HepG2 (cell line): ENCODE measurements around the gene ZNF234. TPM values are rescaled to one million over a fixed set of nuclear protein-coding genes. Genes with fewer than 3 reads are reported as not detected.

ENCODE experiments used
- DNMT1 ChIP-seq: sonication (generic); formaldehyde crosslinking; IDR thresholded peaks from 2 replicates; pipeline ENCODE4 v1.5.1; 2020; ENCODE audit warnings: mild to moderate bottlenecking, missing genetic modification reagents
- KLF6 ChIP-seq: IDR thresholded peaks from 2 replicates; pipeline ENCODE4 v1.8.0; 2016; ENCODE audit warnings: missing biosample characterization, missing genetic modification reagents
- PHF5A ChIP-seq: IDR thresholded peaks from one replicate; pipeline ENCODE4 v1.6.1; 2018; ENCODE audit warnings: low read depth, missing genetic modification reagents; ENCODE audit not compliant: unreplicated experiment
- SMAD9 ChIP-seq: sonication (generic); formaldehyde crosslinking; IDR thresholded peaks from 2 replicates; pipeline ENCODE4 v1.5.1; 2020; ENCODE audit warnings: mild to moderate bottlenecking, missing genetic modification reagents
- ZFP1 ChIP-seq: IDR thresholded peaks from 2 replicates; pipeline ENCODE4 v1.6.1; 2016
- ZNF124 ChIP-seq: sonication (generic); formaldehyde crosslinking; IDR thresholded peaks from 2 replicates; pipeline ENCODE4 v1.4.0; 2020; ENCODE audit warnings: missing genetic modification reagents
- ZNF557 ChIP-seq: sonication (generic); formaldehyde crosslinking; IDR thresholded peaks from 2 replicates; pipeline ENCODE4 v1.4.0; 2020; ENCODE audit warnings: missing genetic modification reagents
- polyA plus RNA-seq, 8 experiments: library from polyadenylated mRNA; depleted of rRNA in 3 of 8; stranded (reverse) in 7 of 8; unstranded in 1 of 8; fragments of >200 nt; fragmentation: Illumina TruSeq in 4 of 8; extraction: Trizol in 4 of 8; gene quantifications; 2 replicates each; pipeline versions ENCODE4 v1.2.1 to v1.2.3, GENCODE V29; 2011 to 2016; ENCODE audit warnings: low read depth in 4 of 8, missing spikeins in 1 of 8, mixed read lengths in 1 of 8; ENCODE audit not compliant: insufficient read depth in 1 of 8
- total RNA-seq, 5 experiments: library from RNA; depleted of rRNA; stranded (reverse); fragments of >200 nt; fragmentation: Illumina TruSeq; extraction: Trizol; gene quantifications; 2 replicates each; pipeline ENCODE4 v1.2.3, GENCODE V29; 2016; ENCODE audit warnings: low read depth in 1 of 5
- TF ChIP-seq, protein P1 (sequence below): sonication (generic); formaldehyde crosslinking; IDR thresholded peaks from 2 replicates; pipeline ENCODE4 v1.5.0; 2020; ENCODE audit warnings: missing genetic modification reagents, mild to moderate bottlenecking, borderline replicate concordance
- TF ChIP-seq, protein P2 (sequence below): sonication (generic); formaldehyde crosslinking; IDR thresholded peaks from 2 replicates; pipeline ENCODE4 v1.4.0; 2020; ENCODE audit warnings: missing genetic modification reagents, mild to moderate bottlenecking, borderline replicate concordance
- TF ChIP-seq, protein P3 (sequence below): sonication (generic); formaldehyde crosslinking; conservative IDR thresholded peaks from 2 replicates; pipeline ENCODE4 v1.8.0; 2022; ENCODE audit warnings: mild to moderate bottlenecking, moderate library complexity, missing genetic modification reagents
- TF ChIP-seq, protein P4 (sequence below): sonication (generic); formaldehyde crosslinking; IDR thresholded peaks from 2 replicates; pipeline ENCODE4 v1.4.0; 2020; ENCODE audit warnings: mild to moderate bottlenecking, missing genetic modification reagents

The ZNF234 gene
- total and polyA plus RNA-seq, 2 of the 13 experiments (the other 11 are each of a cell fraction or from before 2014, with no cell fraction given): 3.5 to 11.2 TPM

DNA sequence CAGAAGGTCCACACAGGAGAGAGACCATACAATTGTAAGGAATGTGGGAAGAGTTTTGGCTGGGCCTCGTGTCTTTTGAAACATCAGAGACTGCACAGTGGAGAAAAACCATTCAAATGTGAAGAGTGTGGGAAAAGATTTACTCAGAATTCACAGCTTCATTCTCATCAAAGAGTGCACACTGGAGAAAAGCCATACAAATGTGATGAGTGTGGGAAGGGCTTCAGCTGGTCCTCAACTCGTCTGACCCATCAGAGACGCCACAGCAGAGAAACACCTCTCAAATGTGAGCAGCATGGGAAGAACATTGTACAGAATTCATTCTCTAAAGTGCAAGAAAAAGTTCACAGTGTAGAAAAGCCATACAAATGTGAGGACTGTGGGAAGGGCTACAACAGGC, 33.6 kb upstream of the ZNF234 start (continued):
- TF ChIP-seq KLF6: no peak
- TF ChIP-seq, protein P1, sequence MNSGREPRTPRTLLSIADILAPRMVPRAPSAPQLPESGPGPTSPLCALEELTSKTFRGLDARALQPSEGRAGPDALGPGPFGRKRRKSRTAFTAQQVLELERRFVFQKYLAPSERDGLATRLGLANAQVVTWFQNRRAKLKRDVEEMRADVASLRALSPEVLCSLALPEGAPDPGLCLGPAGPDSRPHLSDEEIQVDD (CRISPR knock-in tag): no peak
- TF ChIP-seq ZFP1 (CRISPR knock-in tag): no peak
- TF ChIP-seq ZNF557 (CRISPR knock-in tag): no peak
- TF ChIP-seq, protein P2, sequence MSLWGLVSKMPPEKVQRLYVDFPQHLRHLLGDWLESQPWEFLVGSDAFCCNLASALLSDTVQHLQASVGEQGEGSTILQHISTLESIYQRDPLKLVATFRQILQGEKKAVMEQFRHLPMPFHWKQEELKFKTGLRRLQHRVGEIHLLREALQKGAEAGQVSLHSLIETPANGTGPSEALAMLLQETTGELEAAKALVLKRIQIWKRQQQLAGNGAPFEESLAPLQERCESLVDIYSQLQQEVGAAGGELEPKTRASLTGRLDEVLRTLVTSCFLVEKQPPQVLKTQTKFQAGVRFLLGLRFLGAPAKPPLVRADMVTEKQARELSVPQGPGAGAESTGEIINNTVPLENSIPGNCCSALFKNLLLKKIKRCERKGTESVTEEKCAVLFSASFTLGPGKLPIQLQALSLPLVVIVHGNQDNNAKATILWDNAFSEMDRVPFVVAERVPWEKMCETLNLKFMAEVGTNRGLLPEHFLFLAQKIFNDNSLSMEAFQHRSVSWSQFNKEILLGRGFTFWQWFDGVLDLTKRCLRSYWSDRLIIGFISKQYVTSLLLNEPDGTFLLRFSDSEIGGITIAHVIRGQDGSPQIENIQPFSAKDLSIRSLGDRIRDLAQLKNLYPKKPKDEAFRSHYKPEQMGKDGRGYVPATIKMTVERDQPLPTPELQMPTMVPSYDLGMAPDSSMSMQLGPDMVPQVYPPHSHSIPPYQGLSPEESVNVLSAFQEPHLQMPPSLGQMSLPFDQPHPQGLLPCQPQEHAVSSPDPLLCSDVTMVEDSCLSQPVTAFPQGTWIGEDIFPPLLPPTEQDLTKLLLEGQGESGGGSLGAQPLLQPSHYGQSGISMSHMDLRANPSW (CRISPR knock-in tag): no peak
- no peak for TF ChIP-seq ZNF124
- TF ChIP-seq, protein P3, sequence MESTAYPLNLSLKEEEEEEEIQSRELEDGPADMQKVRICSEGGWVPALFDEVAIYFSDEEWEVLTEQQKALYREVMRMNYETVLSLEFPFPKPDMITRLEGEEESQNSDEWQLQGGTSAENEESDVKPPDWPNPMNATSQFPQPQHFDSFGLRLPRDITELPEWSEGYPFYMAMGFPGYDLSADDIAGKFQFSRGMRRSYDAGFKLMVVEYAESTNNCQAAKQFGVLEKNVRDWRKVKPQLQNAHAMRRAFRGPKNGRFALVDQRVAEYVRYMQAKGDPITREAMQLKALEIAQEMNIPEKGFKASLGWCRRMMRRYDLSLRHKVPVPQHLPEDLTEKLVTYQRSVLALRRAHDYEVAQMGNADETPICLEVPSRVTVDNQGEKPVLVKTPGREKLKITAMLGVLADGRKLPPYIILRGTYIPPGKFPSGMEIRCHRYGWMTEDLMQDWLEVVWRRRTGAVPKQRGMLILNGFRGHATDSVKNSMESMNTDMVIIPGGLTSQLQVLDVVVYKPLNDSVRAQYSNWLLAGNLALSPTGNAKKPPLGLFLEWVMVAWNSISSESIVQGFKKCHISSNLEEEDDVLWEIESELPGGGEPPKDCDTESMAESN (CRISPR knock-in tag): no peak
- no peak for TF ChIP-seq SMAD9 (CRISPR knock-in tag)
- TF ChIP-seq, protein P4, sequence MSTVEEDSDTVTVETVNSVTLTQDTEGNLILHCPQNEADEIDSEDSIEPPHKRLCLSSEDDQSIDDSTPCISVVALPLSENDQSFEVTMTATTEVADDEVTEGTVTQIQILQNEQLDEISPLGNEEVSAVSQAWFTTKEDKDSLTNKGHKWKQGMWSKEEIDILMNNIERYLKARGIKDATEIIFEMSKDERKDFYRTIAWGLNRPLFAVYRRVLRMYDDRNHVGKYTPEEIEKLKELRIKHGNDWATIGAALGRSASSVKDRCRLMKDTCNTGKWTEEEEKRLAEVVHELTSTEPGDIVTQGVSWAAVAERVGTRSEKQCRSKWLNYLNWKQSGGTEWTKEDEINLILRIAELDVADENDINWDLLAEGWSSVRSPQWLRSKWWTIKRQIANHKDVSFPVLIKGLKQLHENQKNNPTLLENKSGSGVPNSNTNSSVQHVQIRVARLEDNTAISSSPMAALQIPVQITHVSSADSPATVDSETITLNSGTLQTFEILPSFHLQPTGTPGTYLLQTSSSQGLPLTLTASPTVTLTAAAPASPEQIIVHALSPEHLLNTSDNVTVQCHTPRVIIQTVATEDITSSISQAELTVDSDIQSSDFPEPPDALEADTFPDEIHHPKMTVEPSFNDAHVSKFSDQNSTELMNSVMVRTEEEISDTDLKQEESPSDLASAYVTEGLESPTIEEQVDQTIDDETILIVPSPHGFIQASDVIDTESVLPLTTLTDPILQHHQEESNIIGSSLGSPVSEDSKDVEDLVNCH (CRISPR knock-in tag): no peak
- TF ChIP-seq DNMT1 (CRISPR knock-in tag): no peak
- TF ChIP-seq PHF5A (CRISPR knock-in tag): no peak
